Stimulated activated CD8-positive, alpha-beta memory T cell treated with anti-CD3 and anti-CD28 coated beads, Interleukin-2, amount 100 ng/mL, for 1 hour (primary cell): Measurements from ENCODE around the gene ZNF791.
"Not testable (repeated sequence)": the region's sequence is repeated elsewhere in the genome, so short reads cannot be mapped to it uniquely, and the experiment has no call there.

Experiments used
- DNase-seq, 2 donors: peaks; one replicate each; pipeline ENCODE4 v3.0.0-alpha.2; 2020; ENCODE audit warnings: low read depth in 2 of 2

Gene ZNF791

DNA sequence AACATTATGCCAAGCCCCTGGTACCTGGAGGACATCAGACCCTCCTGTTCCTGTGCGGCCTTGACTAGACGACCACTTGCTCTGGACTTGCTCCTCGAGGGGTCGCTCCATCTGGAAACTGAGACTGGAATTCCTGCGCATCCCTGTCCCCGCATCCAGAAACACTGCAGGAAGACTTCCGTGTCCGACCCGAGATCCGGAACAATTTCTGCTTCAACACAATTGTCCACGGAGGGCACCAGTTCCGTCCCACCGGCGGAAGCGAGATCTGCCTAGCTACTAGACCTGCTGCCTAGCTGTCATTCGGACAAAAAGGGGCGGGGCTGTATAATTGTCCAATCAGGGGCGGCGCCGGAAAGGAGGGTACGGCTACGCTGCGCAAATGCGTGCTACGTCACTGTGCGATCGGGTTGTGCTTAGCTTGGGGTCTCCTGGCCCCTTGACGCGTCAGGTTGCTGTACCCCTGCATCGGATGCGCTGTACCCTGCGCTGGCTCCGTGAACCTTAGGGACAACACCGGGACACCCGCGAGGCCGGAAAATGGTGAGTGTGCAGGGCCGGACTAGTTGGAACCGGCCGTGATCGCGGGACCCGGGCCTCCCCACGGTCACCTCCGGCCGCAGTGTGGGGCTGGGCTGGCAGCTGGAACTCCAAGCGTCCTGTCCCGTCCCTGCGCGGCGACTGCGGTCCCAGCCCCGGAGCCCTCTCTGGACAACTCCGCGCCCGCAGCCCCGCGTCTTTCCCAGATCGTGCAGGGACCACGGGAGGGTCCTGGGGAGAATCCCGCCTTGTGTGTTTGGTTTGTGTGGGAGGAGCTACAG is at the start of gene ZNF791, which contains the start of gene ZNF490:
Gene ZNF791 (plus strand): TSS at position 381 of the 821 bp plus-strand sequence. CDS start 160 bp downstream, at position 541.
Gene ZNF490 (minus strand): TSS at position 274 of the 821 bp plus-strand sequence. CDS start 133 bp downstream, at position 141.
- peak; percentile 91 for DNase-seq

DNA sequence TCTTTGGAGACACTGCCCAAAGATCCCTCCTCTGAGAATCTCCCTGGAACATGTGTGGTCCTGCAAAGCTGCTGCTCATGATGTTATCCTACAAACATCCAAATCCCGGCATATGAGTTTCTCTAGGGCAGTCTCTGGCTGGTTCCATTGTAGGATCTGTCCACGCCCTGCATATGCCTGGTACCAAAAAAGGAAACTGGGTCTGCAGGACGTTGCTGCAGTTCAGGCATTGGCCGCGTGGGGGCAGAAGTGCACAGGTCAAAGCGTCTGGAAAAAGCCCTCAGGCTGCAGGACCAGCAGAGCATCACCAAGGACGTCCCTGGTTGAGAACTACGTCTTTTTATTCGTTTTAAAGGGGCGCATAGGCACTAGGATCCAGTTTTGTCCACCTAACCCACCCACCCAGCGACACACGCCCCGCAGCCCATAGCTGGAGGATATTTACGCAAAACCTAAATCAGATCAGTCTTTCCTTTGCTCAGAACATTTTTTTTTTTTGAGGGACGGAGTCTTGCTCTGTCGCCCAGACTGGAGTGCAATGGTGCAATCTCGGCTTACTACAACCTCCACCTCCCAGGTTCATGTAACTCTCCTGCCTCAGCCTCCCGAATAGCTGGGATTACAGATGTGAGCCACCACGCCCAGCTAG is 46.6 kb upstream of the ZNF791 start:
- peak; percentile 84 to 85 for DNase-seq

DNA sequence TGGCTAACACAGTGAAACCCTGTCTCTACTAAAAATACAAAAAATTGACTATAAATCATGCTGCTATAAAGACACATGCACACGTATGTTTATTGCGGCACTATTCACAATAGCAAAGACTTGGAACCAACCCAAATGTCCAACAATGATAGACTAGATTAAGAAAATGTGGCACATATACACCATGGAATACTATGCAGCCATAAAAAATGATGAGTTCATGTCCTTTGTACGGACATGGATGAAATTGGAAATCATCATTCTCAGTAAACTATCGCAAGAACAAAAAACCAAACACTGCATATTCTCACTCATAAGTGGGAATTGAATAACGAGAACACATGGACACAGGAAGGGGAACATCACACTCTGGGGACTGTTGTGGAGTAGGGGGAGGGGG is 44.3 kb upstream of the ZNF791 start:
- DNase-seq, result not testable (repeated sequence)

DNA sequence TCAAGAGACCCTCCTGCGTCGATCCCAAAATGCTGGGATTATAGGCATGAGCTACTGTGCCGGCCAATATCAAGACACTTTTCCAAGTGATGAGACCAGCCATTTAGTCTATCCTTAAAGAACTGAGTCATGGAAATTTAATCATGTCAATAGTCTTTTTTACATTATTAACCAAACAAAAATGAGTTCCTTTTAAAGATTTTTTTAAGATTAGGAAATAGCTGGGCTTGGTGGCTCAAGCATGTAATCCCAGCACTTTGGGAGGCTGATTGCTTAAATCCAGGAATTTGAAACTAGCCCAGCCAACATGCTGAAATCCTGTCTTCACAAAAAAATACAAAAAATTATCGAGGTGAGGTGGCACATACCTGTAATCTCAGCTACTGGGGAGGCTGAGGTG is 42.8 kb upstream of the ZNF791 start:
- DNase-seq, result no peak

DNA sequence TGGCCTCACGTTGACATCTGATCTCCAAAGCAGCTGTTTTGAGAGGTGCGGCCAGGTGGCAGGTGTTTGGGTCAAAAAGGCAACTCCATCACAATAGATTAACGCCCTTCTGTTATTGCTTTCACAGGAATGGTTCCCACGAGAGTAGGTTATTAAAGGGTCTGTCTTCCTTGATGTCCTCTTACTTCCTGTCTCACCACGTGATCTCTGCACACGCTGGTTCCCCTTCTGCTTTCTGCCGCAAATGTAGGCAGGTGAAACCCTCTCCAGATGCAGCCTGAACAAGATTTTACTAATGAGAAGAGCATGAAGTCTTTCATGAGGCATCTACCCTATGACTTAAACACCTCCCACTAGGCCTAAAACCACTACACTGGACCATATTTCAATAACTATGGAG is 36.7 kb upstream of the ZNF791 start:
- no peak for DNase-seq

DNA sequence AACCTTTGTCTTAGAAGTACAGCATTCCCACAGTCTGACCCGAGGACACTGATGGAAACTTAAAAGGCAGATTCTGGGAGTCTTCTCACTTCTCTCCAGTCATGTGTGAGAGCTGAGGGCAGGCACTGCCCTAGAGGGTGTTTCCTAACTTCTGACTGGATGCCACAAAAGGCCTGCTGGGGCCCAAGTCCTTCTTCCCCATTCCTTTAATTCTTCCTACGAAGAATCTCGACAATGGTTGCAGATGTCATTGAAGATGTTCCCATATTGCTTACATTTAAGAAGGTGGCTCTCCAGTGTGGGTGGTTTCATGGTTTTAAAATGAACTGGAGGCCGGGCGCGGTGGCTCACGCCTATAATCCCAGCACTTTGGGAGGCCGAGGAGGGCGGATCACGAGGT is 32.1 kb upstream of the ZNF791 start:
- DNase-seq, result no peak

DNA sequence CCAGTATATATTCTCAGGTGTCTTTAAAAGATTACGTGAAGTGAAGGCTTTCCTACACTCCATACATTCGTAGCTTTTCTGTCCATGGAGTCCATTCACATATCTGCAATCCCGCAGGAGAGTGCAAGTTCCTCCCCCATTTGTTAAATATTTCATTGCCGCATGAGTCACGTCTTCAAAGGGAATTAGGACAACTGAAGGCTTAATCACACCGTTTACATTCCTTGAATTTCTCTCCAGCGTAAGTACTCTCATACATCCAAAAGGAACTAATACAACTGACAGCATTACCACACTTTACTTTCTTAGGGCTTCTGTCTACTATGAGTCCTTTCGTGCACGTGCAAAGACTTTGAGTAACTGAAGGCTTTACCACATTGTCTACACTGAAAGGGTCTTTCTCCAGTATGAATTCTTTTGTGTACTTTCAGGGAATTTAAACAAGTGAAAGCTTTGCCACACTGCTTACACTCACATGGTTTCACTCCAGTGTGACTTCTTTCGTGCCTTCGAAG is 30.5 kb upstream of the ZNF791 start:
- no peak for DNase-seq

DNA sequence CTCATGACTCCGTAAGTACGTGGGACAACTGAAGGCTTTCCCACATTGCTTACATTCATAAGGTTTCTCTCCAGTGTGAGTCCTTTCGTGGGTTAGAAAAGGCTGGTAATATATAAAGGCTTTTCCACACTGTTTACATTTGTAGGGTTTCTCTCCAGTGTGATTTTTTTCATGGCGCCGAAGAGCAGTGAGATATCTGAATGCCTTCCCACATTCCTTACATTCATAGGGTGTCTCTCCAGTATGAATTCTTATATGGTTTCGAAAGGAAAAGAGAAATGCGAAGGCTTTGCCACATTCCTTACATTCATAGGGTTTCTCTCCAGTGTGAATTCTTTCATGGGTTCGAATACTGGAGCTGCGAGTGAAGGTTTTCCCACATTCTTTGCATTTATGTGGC is 29.6 kb upstream of the ZNF791 start:
- no peak for DNase-seq

DNA sequence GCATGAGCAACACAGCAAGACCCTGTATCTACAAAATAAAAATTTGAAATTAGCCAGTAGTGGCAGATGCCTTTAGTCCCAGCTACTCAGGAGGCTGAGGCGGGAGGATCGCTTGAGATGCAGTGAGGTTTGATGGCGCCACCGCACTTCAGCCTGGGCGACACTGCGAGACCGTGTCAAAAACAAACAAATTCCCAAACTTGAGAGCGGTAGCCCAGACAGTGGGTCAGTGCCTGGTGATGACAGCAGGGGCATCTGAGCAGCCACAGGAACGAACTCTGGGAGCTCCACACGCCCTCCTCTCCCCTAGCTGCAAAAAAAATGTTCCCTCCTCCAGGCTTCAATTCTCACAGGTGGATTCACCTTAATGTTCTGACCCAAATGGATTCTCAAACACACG is 14.2 kb upstream of the ZNF791 start:
- DNase-seq, result no peak

DNA sequence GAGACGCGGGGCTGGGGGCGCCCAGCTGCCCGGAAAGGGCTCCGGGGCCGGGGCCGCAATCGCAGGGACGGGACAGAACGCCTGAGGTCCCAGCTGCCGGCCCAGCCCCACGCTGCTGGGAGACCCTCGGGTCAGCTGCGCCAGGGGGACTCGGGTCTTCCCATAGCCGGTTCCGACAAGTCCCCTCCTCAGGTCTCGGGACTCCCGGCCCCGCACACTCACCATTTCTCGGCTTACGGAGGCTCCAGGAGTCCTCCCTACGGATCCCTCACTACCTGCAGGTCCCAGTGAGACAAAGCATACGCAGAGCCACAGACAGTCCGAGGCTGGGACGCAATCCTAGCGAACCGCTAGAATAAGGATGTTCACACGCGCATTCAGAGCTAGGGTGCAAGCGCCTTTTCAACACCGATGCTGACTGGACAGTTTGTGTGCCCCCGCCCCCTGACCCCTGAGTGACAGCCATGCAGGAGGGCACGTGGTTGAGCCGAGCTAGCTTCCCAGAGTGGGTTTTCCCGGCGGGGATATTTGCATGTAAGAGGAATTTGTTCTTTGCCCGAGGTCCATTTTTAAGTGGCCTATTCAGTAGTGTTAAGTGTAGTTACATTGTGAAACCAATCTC is 13.7 kb upstream of the ZNF791 start:
- DNase-seq, result no peak

DNA sequence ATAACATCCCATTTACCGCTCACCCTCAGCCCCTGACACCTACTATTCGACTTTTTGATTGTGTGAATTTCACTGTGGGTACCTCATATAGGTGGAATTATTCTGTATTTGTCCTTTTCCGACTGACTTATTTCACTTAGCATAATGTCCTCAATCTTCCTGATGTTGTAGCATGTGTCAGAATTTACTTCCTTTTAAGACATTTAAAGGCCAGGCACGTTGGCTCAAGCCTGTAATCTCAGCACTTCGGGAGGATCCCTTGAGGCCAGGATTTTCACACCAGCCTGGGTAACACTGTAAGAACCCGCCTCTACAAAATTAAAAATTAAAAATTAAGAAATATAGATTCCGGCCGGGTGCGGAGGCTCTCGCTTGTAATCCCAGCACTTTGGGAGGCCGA is 13.1 kb upstream of the ZNF791 start:
- no peak for DNase-seq

DNA sequence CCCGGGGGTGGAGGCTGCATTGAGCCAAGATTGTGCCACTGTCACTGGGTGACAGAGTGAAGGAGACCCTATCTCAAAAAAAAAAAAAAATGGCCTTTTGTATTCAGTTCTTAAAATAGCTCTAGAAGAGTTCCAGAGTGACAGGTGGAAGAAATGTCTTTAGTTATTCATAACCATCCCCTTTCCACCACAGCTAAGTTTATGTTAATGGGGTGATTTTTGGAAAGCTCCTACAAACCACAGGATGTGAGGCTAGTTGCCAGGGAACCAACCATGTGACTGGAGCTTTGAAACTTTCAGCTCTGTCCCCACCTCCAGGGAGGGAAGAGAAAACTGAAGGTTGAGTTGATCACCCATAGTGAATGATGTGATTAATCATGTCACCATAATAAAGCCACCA is 7.0 kb upstream of the ZNF791 start:
- DNase-seq, result no peak

DNA sequence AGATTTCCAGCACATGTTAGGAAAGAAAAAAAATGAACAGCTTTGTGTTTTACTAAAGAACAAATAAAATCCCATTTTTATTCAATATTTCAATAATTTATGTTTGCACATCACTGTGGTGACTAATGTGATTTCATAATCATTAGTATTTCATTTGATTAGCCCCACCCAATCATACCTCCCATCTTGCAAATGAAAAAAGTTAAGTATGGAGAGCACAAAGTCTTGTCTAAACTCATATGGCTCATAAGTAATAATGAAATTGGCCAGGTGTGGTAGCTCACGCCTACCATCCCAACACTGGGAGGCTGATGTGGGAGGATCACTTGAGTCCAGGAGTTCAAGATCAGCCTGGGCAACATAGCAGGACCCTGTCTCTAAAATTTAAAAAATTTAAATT is 3.9 kb upstream of the ZNF791 start:
- no peak for DNase-seq

DNA sequence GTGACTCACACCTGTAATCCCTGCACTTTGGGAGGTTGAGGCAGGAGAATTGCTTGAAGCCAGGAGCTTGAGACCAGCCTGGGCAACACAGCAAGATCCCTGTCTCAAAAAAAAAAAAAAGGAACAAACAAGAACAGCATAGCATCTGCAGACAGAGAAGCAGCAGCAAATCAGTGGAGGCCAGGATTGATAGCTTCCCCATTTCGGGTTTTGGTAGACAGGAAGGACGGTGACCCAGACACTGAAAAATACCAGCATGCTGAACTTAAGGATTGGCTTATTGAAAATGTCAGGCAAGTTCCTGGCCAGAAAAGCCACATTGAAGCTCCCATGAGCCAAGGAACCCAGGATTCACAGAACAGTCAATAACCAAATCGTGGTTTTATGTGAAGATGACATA is 3.1 kb upstream of the ZNF791 start:
- no peak for DNase-seq

DNA sequence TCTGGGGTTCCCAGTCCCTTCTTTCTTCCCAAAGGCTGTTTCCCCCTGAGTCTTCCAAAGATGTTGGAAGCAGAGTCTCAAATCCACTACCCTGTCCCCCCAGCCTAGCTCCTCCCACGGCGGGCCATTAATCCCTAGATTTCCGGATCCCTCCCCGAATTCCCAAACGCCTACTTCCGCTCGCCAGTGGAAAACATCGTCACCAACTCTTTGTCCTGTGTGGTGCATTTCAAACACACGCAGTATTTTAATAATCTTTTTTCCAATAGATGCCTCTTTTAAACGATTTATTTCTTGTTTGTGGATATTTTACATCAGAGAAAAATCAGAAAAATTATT is 610 bp downstream of the ZNF791 start:
- no peak for DNase-seq

DNA sequence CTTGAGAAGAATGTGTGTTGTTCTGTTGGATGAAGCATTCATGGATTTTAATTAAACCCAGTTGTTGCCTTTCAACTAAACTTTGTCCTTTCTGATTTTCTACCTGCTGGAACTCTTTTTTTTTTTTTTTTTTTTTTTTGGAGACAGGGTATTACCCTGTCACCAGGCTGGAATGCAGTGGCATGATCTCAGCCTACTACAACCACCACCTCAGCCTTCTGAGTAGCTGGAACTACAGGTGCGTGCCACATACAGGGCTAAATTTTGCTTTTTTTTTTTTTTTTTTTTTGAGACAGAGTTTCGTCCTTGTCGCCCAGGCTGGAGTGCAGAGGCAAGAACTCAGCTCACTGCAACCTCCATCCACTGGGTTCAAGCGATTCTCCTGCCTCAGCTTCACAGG is 6.9 kb downstream of the ZNF791 start:
- no peak for DNase-seq

DNA sequence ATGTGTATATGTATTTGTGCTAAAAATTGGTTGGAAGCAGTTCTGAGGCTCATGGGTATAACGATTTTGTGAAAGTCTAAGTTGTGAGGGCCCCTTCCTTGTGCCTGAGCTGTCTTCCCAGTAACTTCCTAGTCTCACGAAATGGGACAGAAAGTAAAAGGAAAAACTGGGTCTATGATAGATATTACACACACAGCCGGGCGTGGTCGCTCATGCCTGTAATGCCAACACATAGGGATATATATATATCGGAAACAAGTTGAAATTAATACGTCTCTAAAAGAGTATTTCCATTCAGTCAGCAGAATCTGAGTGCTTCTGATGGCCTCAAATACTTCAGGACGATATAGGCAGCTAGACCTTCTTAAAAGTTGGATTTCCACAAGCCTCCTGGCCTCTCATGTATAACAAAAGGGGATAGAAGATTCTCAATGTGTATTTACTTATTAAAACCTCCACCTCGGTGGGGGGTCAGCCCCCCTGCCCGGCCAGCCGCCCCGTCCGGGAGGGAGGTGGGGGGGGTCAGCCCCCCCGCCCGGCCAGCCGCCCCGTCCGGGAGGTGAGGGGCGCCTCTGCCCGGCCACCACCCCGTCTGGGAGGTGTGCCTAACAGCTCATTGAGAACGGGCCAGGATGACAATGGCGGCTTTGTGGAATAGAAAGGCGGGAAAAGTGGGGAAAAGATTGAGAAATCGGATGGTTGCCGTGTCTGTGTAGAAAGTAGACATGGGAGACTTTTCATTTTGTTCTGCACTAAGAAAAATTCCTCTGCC is 10.7 kb downstream of the ZNF791 start:
- DNase-seq, result not testable (repeated sequence)

DNA sequence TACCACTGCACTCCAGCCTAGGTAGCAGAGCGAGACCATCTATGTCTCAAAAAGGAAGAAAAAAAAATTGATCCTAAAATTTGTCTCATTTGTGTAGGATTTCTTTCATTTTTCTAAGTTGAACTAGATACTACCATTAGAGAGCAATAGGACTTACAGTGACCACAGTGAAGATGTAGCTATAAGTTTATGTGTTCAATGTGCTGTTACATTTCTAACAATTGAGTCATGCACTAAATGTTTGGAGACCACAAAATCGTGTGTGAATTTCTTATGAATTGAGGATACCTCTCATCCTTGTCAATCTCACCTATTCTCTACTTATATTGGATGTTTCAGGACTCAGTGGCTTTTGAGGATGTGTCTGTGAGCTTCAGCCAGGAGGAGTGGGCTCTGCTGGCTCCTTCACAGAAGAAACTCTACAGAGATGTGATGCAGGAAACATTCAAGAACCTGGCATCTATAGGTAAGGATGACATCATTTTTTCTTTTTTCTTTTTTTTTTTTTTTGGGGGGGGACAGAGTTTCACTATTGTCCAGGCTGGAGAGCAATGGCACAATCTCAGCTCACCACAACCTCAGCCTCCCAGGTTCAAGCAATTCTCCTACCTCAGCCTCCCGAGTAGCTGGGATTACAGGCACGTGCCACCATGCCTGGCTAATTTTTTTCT is 12.8 kb downstream of the ZNF791 start:
- no peak for DNase-seq

DNA sequence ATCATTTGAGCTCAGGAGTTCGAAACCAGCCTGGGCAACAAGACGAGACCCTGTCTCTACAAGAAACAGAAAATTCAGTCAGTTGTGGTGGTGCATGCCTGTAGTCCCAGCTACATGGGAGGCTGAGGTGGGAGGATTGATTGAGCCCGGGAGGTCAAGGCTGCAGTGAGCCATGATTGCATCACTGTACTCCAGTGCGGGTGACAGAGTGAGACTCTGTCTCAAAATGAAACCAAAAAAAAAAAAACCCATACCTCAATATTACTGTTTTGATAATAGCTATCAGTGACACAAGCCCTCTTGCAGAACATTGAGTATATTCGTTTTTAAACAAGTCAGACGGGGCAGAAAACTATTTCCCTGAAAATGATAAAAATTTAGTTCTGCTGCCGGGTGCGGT is 16.2 kb downstream of the ZNF791 start:
- no peak for DNase-seq

DNA sequence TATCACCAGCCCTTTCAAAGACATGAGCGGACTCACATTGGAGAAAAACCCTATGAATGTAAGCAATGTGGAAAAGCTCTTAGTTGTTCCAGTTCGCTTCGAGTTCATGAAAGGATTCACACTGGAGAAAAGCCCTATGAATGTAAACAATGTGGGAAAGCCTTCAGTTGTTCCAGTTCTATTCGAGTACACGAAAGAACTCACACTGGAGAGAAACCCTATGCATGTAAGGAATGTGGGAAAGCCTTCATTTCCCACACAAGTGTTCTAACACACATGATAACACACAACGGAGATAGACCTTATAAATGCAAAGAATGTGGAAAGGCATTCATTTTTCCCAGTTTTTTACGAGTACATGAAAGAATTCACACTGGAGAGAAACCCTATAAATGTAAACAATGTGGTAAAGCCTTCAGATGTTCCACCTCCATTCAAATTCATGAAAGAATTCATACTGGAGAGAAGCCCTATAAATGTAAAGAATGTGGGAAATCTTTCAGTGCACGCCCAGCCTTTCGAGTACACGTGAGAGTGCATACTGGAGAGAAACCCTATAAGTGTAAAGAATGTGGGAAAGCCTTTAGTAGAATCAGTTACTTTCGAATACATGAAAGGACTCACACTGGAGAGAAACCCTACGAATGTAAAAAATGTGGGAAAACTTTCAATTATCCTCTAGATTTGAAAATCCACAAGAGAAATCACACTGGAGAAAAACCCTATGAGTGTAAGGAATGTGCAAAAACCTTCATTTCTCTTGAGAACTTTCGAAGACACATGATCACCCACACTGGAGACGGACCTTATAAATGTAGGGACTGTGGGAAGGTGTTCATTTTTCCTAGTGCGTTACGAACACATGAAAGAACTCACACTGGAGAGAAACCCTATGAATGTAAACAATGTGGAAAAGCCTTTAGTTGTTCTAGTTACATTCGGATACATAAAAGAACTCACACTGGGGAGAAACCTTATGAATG is 17.6 kb downstream of the ZNF791 start:
- no peak for DNase-seq
